Stimulated activated memory B cell treated with anti-CD40 and anti-IgM and Interleukin-4, amounts not matched to agents 10 μg/mL and 1 μg/mL and 100 μg/mL, for 72 hours (primary cell): ENCODE data around the gene RAB26.
A peak's percentile ranks its signal among the peaks of the same experiment; 100 is the strongest.
"Not testable (repeated sequence)": the region's sequence is repeated elsewhere in the genome, so short reads cannot be mapped to it uniquely, and the experiment has no call there.

Experiments
- ATAC-seq: fragments of 150-1000 bp; cut with Tn5 transposase; 2 replicates; pipeline ENCODE4 v1.10.0; 2021
- H3K27ac Mint-ChIP-seq: one replicate; pipeline ENCODE4 v1.8.0; 2022; ENCODE audit warnings: mild to moderate bottlenecking, mixed read lengths
- H3K27me3 Mint-ChIP-seq: one replicate; pipeline ENCODE4 v1.8.0; 2022; ENCODE audit warnings: mixed read lengths
- H3K36me3 Mint-ChIP-seq: one replicate; pipeline ENCODE4 v1.8.0; 2022; ENCODE audit warnings: mixed read lengths
- H3K4me1 Mint-ChIP-seq: one replicate; pipeline ENCODE4 v1.8.0; 2022; ENCODE audit warnings: mixed read lengths
- H3K4me3 Mint-ChIP-seq: one replicate; pipeline ENCODE4 v1.8.0; 2022; ENCODE audit warnings: mild to moderate bottlenecking, moderate library complexity, mixed read lengths
- H3K9me3 Mint-ChIP-seq: one replicate; pipeline ENCODE4 v1.8.0; 2022; ENCODE audit warnings: mixed read lengths

Gene RAB26

GRCh38 chr16:2147981-2148671 lies at the start of gene RAB26:
RAB26 (plus strand) TSS chr16:2148625; CDS start chr16:2148784, 159 bp downstream.
- H3K27ac Mint-ChIP-seq: peak within 1 kb of the TSS; percentile 25
- peak; percentile 73 for ATAC-seq
- no peaks in the 10 kb centered on the region for H3K27me3 Mint-ChIP-seq
- no peaks in the 10 kb centered on the region for H3K9me3 Mint-ChIP-seq
- peak within 1 kb of the TSS; percentile 62 for H3K4me3 Mint-ChIP-seq
- H3K4me1 Mint-ChIP-seq: peaks cover 38% of the 10 kb centered on the region
- H3K36me3 Mint-ChIP-seq: peaks cover 16% of the 10 kb centered on the region

- not testable (repeated sequence) for H3K4me3 Mint-ChIP-seq, ATAC-seq, H3K4me1 Mint-ChIP-seq, H3K9me3 Mint-ChIP-seq, H3K27ac Mint-ChIP-seq, H3K27me3 Mint-ChIP-seq
- H3K36me3 Mint-ChIP-seq: peaks cover 18% of the 10 kb centered on the region
These were observed 46.8 kb upstream of the RAB26 start for GRCh38 chr16:2101581-2101980.

GRCh38 chr16:2102471-2102870 lies 46.0 kb upstream of the RAB26 start:
- ATAC-seq: no peak

GRCh38 chr16:2104464-2104863 lies 44.0 kb upstream of the RAB26 start:
- not testable (repeated sequence) for H3K27ac Mint-ChIP-seq, H3K9me3 Mint-ChIP-seq, ATAC-seq, H3K4me3 Mint-ChIP-seq, H3K27me3 Mint-ChIP-seq, H3K4me1 Mint-ChIP-seq
- peaks cover 19% of the 10 kb centered on the region for H3K36me3 Mint-ChIP-seq

More at GRCh38 chr16:2102471-2102870, 46.0 kb upstream of the RAB26 start:
- no peak overlapping the region for H3K27ac Mint-ChIP-seq
- no peaks in the 10 kb centered on the region for H3K27me3 Mint-ChIP-seq
- no peaks in the 10 kb centered on the region for H3K9me3 Mint-ChIP-seq
- no peaks in the 10 kb centered on the region for H3K4me1 Mint-ChIP-seq
- no peak overlapping the region for H3K4me3 Mint-ChIP-seq
- H3K36me3 Mint-ChIP-seq: peaks cover 15% of the 10 kb centered on the region

GRCh38 chr16:2105291-2105690 lies 43.1 kb upstream of the RAB26 start:
- H3K27ac Mint-ChIP-seq, H3K4me3 Mint-ChIP-seq, H3K4me1 Mint-ChIP-seq, H3K27me3 Mint-ChIP-seq, ATAC-seq, H3K9me3 Mint-ChIP-seq: not testable (repeated sequence)
- H3K36me3 Mint-ChIP-seq: peaks cover 19% of the 10 kb centered on the region

GRCh38 chr16:2105769-2106168 lies 42.7 kb upstream of the RAB26 start:
- ATAC-seq: not testable (repeated sequence)

GRCh38 chr16:2106211-2106610 lies 42.2 kb upstream of the RAB26 start:
- ATAC-seq, H3K4me1 Mint-ChIP-seq, H3K4me3 Mint-ChIP-seq, H3K27me3 Mint-ChIP-seq, H3K27ac Mint-ChIP-seq, H3K9me3 Mint-ChIP-seq: not testable (repeated sequence)
- peaks cover 22% of the 10 kb centered on the region for H3K36me3 Mint-ChIP-seq

More at GRCh38 chr16:2105769-2106168, 42.7 kb upstream of the RAB26 start:
- not testable (repeated sequence) for H3K4me3 Mint-ChIP-seq, H3K4me1 Mint-ChIP-seq, H3K27me3 Mint-ChIP-seq, H3K9me3 Mint-ChIP-seq, H3K27ac Mint-ChIP-seq
- peaks cover 20% of the 10 kb centered on the region for H3K36me3 Mint-ChIP-seq

GRCh38 chr16:2107121-2107790 lies 41.2 kb upstream of the RAB26 start:
- ATAC-seq, H3K27ac Mint-ChIP-seq, H3K9me3 Mint-ChIP-seq, H3K27me3 Mint-ChIP-seq, H3K4me3 Mint-ChIP-seq, H3K4me1 Mint-ChIP-seq: not testable (repeated sequence)
- H3K36me3 Mint-ChIP-seq: peaks cover 20% of the 10 kb centered on the region

GRCh38 chr16:2107791-2108125 lies 40.7 kb upstream of the RAB26 start:
- not testable (repeated sequence) for H3K27me3 Mint-ChIP-seq, ATAC-seq, H3K4me3 Mint-ChIP-seq, H3K9me3 Mint-ChIP-seq, H3K27ac Mint-ChIP-seq, H3K4me1 Mint-ChIP-seq
- peaks cover 20% of the 10 kb centered on the region for H3K36me3 Mint-ChIP-seq

GRCh38 chr16:2108446-2109270 lies 39.8 kb upstream of the RAB26 start:
- ATAC-seq, H3K27me3 Mint-ChIP-seq, H3K27ac Mint-ChIP-seq, H3K4me1 Mint-ChIP-seq, H3K4me3 Mint-ChIP-seq, H3K9me3 Mint-ChIP-seq: not testable (repeated sequence)
- peaks cover 17% of the 10 kb centered on the region for H3K36me3 Mint-ChIP-seq

GRCh38 chr16:2109271-2109580 lies 39.2 kb upstream of the RAB26 start:
- H3K27me3 Mint-ChIP-seq, ATAC-seq, H3K4me1 Mint-ChIP-seq, H3K4me3 Mint-ChIP-seq, H3K27ac Mint-ChIP-seq, H3K9me3 Mint-ChIP-seq: not testable (repeated sequence)
- peaks cover 16% of the 10 kb centered on the region for H3K36me3 Mint-ChIP-seq

- not testable (repeated sequence) for H3K4me3 Mint-ChIP-seq, H3K27me3 Mint-ChIP-seq, H3K9me3 Mint-ChIP-seq, H3K27ac Mint-ChIP-seq, H3K4me1 Mint-ChIP-seq, ATAC-seq
- H3K36me3 Mint-ChIP-seq: peaks cover 18% of the 10 kb centered on the region
These were observed 38.6 kb upstream of the RAB26 start for GRCh38 chr16:2109872-2110271.

GRCh38 chr16:2110332-2111008 lies 38.0 kb upstream of the RAB26 start:
- H3K36me3 Mint-ChIP-seq: peaks cover 22% of the 10 kb centered on the region
- not testable (repeated sequence) for H3K4me1 Mint-ChIP-seq, H3K27ac Mint-ChIP-seq, H3K4me3 Mint-ChIP-seq, H3K9me3 Mint-ChIP-seq, H3K27me3 Mint-ChIP-seq
- peak; percentile 20 for ATAC-seq

- H3K9me3 Mint-ChIP-seq, H3K27ac Mint-ChIP-seq, H3K4me3 Mint-ChIP-seq, H3K4me1 Mint-ChIP-seq, H3K27me3 Mint-ChIP-seq: not testable (repeated sequence)
- ATAC-seq: peak; percentile 27
- H3K36me3 Mint-ChIP-seq: peaks cover 22% of the 10 kb centered on the region
These were observed 37.4 kb upstream of the RAB26 start for GRCh38 chr16:2111009-2111353.
